ENCODE data around the gene NEAT1.

NEAT1 gene

DNA sequence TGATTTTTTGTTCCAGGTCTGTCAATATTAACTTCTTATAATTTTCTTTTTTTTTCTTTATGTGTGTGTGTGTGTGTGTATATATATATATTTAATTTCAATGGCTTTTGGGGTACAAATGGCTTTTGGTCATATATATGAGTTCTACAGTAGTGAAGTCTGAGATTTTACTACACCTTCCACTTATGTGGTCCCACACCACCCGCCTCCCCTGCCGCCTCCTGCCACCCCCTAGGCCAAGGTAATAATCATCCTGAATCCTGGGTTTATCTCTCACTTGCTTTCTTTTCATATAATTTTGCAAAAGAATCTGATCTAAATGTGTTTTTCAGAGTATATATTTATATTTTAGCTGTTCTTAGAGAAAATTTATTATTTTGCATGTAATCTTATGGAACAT is 11.1 kb downstream of the NEAT1 start:
- no peak for DNase-seq (ENCODE audit: low read depth)

DNA sequence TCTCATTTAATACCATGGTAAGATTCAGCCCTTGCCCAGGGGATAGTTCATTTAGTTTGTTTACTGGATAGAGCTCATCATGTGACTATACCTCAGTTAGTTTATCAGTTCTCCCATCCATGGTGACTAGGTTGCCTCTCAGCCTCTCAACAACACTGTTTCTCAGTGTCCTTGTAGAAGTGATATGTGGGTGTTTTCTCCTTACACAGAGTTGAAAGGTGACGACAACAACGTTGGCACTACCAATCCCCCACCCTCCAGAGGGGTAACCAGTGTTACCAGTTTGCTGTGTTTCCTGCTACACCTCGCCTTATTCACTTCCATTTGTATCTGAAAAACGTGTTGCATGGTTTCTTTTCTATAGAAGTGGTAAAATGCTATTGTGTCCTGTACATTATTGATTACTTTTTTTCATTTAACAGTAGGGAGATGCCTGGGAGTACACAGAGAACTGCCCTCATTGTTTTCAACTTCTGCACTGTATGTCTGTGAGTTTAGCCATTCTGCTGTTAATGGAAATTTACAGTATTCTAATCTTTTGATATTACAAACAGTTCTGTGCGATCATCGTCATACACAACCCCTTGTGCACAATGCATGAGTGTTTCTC is 11.6 kb downstream of the NEAT1 start:
- DNase-seq (ENCODE audit: low read depth) = no peak

DNA sequence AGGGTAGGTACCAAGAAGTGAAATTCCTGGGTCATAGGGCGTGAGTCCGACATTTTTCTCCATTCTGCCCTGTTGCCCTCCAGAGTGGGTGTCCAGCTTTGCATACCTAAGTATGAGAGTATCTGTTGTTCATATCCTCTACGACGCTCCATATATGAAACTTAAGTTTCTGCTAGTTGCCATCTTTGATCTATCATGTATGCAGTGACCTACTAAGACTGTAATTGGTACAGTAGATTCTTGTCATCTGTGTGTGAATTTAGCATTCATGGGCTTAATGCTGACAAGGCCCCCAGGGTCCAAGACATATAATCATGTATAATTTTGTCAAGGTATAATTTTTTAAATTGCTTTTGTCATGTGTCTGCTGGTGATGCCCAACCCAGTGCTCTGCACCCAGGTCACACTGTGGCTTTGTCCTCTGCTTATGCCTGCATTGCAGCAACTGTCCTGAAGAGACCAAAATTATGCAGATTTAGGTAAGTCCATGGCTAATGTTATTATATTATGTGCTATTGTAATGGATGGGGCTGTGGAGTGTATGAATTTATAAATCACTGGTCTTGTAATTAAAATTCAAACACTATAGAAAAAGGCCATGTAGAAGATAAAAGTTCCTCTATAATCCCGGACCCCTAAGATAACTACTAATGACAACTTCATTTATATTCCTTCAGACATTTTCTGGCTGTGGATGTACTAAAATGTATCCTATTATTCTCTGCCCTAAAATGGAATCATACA is 12.2 kb downstream of the NEAT1 start:
- DNase-seq (ENCODE audit: low read depth) = no peak

DNA sequence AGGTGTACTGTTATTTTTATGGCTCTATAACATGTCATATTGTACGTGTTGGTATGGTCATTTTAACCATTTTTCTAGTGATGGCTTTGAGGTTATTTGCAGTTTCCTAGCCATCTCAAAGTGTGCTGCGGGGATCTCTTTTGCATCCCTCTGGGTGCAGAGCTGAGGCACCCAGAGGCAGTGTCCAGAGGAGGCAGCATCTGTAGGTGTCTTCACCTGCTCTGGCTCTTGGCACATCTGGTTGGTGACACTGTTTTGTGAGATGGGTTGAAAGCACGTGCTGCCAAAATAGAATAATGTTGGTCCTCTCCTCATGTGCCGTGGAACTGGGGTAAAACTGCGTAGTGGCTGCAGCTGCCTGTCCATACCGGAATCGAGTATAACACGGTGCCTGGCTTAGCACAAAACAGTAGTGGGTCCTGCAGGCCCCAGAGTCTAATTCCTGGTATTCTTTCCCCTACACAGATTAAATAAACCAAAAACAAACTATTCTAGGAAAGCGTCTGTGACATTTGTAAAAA is 12.9 kb downstream of the NEAT1 start:
- no peak for DNase-seq (ENCODE audit: low read depth)

DNA sequence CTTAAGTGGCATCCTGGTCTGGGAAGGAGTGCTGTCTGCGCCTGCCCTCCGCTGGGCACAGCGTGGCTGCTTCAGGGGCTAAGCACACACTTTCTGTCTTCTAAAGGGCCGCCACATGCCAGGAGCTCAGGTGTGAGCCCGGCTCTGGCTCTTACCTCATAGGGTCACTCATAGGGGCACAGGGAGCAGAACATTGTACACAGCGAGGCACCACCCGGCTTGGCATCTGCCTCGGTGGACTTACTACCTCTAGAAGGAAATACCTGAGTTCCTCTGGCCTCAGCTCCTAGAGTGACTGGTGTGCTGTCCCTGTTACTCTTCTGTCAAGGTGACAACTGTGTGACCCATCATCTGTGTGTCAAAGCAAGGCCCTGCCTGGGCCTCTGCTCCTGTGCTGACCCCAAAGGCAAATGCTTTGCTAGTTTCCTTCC is 13.4 kb downstream of the NEAT1 start:
- no peak for DNase-seq (ENCODE audit: low read depth)

DNA sequence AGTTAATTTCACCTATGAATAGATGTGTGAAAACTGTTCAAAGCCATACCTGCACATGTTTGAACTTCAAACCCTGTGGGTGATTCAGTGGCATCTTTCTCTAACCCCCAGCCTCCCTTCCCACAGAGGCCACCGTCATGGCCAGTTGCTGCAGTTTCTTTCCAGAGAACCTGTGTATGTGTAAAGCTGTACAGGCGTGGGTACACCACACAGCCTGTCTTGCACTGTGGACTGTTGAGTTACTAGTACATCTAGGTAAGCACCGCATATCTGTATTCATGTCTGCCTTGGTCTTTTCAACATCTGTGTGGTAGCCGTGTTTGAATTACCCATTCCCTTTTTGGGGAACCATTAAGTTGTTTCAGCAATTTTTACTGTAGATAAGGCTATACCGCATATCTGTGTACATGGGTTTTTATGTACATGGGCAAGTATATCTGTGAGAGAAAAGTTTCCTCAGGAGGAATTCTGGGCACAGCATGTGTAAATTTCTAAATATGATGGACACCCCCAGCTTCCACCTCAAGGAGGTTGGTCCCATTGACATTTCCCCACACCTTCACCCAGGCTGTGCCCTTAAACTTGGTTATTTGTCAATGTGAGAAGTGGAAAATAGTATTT is 13.9 kb downstream of the NEAT1 start:
- DNase-seq (ENCODE audit: low read depth) = no peak

DNA sequence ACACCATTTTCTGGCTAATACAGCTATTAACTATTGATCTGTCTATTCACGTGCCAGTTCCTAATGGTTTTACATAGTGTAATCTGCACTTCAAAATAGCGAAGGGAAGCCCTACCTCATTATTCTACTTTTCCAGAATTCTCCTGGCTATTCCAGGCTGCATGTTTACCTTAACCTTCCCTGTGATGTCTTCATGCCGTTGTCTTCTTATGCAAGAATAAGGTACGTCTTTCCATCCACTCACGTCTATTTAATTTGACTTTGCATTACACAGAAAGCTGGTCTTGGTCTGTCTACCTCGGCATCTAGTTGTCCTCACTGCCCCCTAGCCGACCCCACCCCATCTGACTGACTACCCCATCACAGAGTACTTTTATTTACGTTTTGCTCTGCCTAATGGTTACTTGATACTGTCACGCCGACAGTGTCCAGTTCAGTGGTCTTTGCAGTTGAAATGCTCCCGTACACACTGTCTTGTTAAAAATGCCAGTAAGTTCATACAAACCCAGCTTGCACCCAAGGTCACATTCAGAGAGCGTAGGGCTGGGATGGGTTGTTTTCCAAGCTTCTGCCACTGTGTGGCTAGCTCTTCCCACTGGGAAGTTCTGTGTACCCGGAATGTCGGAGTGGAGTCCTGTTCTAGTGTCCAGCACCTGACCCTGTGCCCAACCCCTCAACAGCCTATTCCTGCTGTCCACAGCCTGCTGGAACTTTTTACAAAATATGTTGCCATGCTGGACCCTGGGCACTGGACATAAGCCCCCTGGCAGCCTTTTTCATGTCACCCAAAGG is 15.0 kb downstream of the NEAT1 start:
- DNase-seq (ENCODE audit: low read depth) = no peak

DNA sequence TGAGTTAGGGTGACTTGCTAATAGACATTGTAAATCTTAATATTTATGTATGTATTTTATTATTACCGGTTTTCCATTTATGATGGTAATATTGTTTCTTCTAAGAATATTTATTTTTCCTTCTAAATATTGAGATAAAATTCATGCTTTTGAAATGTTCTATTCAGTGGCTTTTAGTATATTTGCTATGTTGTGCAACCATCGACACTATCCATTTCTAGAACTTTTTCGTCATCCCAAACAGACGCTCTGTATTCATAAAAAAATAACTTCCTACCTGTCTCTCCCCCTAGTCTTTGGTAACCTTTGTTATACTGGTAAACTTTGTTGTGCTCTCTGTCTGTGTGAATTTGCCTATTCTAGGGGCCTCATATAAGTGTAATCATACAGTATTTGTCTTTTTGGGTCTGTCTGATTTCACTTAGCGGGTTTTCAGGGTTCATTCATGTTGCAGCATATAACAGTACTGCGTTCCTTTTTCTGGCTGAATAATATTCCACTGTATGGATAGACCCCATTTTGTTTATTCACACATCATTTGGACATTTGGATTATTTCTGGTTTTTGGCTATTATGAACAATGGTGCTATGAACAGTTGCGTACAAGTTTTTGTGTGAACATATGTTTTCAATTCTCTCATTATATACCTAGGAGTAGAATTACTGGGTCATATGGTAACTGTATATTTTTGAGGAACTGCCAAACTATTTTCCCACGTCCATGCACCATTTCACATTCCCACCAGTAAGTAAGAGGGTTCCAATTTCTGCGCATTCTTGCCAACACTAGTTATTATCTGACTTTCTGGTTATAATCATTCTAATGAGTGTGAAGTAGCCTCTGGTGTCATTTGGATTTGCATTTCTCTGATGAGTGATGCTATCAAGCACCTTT is 15.9 kb downstream of the NEAT1 start:
- no peak for DNase-seq (ENCODE audit: low read depth)

DNA sequence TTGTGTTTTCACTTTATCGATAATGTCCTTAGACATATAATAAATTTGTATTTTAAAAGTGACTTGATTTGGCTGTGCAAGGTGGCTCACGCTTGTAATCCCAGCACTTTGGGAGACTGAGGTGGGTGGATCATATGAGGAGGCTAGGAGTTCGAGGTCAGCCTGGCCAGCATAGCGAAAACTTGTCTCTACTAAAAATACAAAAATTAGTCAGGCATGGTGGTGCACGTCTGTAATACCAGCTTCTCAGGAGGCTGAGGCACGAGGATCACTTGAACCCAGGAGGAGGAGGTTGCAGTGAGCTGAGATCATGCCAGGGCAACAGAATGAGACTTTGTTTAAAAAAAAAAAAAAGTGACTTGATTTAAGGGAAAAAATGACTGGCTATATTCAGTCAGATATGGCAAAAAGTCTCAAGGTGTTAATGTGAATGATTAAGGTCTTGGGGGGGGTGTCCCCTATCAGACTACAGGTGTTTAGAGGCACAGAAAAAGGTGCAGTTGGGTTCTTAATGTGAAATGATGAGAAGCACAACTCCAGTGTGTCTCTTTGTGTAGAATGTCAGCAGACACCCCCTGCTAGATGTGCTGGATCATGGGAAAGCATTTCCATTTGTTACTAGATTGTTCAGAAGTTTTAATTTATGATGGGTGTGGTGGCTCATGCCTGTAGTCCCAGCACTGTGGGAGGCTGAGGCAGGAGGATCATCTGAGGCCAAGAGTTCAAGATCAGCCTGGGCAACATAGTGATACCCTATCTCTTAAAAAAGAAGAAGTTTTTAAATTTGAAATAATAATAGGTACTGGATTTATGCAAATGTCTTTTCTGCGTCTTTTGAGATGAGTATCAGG is 17.0 kb downstream of the NEAT1 start:
- no peak for DNase-seq (ENCODE audit: low read depth)

DNA sequence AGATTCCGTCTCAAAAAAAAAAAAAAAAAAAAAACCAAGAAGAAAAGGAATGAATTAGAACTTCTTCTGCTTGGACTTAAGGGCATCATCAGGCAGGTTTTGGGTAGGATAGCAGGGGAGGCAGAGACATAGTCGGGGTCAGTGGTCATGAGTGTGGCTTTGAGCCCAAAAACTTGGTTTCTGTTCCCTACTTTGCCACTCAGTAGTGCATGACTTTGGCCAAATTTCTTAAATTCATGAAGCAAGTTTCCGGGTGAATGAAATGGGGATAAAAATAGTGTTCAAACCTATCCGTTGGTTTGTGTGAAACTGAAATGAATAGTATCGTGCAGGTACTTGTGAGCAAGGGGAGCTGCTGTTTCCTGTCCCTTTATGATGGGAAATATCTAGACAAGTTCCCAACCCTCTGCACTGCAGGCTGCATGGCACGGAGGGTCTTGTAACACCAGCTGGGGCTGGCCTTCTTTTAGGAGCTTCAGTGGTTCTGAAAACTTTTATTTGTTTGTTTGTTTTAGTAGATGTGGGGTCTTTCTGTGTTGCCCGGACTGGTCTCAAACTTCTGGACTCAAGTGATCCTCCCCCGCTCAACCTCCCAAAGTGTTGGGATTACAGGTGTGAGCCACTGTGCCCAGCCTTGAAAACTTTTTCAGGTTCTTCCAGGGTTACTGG is 18.4 kb downstream of the NEAT1 start:
- no peak for DNase-seq (ENCODE audit: low read depth)

DNA sequence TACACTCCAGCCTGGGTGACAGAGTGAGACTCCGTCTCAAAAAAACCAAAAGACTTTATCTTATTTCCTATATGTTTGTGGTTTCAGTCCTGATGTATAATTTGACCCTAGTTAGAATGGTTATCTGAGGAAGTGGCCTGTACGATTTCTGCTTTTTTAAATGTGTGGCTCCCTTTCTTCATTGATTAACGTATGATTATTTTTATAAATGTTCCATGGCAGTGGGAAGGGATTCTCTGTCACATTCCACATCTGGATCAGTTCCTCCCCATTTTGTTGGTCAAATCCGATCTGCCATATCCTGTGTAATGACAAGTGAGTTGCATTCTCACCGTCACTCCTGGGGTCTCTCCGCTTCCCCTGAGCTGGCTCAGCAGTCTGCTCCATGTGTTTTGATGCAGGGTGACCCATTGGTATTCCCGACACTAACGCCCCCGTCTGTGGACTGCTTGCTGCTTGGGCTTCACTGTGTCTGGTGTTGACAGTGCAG is 20.3 kb downstream of the NEAT1 start:
- no peak for DNase-seq (ENCODE audit: low read depth)

DNA sequence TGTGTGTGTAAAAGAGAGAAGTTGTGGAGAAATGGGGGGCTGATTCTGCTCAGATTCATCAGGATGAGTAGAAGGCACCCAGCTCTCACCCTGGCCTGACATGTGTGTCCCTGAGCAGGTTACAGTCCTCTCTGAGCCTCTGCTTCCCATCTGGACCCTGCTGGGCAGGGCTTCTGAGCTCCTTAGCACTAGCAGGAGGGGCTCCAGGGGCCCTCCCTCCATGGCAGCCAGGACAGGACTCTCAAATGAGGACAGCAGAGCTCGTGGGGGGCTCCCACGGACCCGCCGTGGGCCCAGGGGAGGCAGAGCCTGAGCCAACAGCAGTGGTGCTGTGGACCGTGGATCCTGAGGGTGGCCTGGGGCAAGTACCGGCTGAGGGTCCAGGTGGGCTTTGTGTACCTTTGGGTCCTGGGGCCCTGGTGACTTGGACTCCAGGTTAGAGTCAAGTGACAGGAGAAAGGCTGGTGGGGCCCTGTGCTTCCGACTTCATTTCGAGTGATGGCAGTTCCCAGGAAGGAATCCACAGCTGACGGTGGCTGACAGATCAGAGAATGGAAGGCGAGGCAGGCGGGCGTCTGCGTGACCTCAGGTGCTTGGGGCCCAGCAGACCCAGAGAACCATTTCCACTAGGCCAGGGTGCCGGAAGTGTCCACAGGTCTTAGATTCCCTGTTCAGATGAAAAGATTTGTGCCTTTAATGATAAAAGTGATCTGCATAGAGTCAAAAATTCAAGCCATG is 21.9 kb downstream of the NEAT1 start:
- no peak for DNase-seq (ENCODE audit: low read depth)

DNA sequence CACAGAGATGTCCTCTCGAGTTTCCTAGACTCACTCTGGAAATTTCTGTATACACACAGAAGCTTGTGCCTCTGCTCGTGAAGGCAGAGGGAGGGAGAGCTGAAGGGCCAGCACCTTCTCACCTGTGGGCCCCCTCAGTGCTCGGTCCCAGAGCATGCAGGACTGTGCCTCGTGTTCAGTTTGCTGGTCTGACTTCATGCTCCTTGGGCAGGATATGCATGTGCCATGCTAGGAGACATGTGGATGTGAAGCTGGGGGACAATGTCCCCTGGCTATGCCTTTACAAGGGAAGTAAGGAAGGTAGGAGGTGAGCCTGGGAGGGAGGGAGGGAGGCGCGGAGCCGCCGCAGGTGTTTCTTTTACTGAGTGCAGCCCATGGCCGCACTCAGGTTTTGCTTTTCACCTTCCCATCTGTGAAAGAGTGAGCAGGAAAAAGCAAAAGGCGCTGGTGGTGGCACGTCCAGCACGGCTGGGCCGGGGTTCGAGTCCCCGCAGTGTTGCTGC is 22.6 kb downstream of the NEAT1 start:
- DNase-seq (ENCODE audit: low read depth) = no peak

DNA sequence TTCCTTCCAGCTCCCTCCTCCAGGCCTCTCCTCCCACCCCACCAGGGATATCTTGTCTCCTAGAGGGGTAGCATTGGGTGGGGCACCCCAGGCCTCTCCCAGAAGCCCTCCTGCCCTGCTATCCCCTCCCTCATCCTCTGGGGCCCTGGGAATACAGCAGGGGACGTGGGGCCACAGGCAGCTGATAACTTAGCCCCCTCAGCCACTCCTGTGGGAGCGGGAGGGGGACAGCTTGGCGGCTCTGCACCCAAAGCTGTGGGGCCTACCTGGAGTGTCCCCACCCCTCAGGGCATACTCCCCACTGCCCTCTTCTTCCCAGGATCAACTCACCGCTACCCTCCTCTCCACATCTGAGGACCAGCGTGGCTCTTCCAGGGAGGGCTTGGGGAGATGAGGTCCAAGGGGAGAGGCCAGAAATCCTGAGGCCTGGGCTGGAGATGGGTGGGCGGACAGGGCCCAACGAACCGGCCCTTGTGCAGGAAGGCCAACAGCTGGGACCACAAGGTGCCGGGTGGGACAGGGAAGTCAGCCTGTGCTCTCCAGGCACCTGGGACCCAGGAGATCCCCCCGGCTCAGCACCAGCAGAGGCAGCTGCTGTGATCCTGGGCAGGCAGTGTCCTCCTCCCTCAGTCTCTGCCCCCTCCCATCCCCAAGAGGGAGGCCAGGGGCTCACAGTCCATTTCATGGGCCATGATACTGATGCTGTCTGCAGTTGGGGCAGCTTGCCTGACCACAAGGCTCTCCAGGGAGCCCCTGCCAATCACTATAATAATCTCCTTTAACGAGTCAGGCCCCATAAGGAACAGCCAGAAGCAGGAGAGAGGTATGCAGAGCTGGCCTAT is 23.2 kb downstream of the NEAT1 start:
- DNase-seq (ENCODE audit: low read depth) = no peak

DNA sequence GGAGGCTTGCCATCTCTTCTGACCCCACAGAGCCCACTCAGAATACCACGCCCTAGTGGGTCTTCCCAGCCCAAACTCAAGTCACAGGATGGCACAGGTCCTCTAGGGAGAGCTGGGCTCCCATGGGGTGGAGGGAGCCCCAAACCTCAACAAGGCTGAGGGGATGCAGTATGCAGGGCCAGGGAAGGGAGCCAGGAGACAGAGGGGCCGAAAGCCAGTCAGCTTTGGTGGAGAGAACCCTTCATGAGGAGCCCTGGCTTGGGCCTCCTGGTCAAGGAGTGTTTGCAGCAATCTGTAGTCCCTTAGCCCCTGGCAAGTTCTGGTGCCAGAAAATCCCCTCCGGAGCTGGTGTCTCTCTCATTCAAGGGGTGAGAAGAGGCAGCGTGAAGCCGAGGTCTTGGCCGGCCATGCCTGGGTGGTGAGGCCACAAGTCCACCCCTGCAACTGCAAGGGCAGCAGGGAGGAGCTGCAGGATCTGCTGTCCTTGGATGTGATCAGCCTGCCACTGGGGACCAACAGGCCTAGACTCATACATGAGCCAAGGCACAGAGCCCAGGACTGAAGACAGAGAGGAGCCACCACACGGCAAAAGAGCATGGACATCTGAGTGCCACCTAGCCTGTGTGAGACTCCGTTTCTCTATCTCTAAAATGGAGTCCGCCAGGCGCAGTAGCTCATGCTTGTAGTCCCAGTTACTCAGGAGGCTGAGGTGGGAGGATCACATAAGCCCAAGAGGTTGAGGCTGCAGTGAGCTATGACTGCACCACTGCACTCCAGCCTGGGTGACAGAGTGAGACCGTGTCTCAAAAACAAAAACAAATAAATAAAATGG is 24.1 kb downstream of the NEAT1 start:
- no peak for DNase-seq (ENCODE audit: low read depth)

DNA sequence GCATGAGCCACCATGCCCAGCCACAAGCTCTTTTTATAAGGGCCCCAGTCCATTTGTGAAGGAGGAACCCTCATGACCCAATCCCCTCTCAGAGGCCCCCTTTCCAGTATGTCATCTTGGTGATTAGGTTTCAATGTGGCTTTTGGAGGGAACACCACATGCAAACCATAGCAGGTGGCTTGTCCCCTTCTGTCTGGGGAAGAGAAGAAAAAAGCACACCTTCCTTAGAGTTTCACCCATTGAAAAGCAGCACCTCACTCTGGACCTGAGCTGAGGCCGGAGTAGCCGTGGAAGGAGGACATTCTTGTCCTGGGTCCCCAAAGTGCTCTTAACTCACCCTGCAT is 25.4 kb downstream of the NEAT1 start:
- DNase-seq (ENCODE audit: low read depth) = no peak

Measured in T follicular helper cell (primary cell).